Measurements from ENCODE around the gene TMEM183A.

The TMEM183A gene

DNA sequence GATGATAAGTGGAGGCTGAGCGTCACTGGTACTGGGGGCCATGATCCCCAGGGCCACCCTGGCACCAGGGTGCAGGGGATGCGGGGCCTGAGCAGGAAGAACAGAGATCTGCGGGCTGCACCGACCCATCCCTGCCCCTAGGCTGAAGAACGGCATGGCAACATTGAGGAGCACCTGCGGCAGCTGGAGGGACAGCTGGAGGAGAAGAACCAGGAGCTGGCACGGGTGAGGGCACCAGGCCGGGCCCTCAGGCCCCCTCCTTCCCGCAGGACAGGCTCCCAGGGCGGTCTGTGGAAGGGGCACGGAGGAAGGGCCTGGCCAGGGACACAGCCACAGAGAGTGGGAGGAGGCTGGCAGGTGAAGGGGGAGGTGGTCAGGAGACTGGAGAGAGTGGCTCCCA lies 40.9 kb downstream of the TMEM183A start:
- no peak for DNase-seq

DNA sequence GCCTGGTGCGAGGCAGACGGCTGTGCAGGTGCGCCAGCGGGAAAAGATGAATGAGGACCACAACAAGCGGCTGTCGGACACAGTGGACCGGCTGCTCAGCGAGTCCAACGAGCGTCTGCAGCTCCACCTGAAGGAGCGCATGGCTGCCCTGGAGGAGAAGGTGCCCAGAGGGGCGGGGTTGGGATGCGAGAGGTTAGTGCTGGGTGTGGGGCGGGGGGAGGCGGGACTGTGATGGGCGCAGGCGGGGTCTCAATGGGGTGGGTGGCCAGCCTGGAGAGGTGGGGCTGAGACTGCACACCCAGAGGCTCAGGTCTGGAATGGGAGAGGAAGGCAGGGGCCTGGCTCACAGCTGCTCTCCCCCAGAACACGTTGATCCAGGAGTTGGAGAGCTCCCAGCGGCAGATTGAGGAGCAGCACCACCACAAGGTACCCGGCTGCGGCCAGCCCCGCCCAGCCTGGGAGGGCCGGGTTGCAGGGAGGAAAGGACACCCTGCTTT lies 41.4 kb downstream of the TMEM183A start:
- DNase-seq, result no peak

- no peak for DNase-seq
Observed at GRCh38 chr1:203049077-203049476, 41.9 kb downstream of the TMEM183A start.

GRCh38 chr1:203049576-203050180 lies 42.5 kb downstream of the TMEM183A start:
- no peak for DNase-seq

DNA sequence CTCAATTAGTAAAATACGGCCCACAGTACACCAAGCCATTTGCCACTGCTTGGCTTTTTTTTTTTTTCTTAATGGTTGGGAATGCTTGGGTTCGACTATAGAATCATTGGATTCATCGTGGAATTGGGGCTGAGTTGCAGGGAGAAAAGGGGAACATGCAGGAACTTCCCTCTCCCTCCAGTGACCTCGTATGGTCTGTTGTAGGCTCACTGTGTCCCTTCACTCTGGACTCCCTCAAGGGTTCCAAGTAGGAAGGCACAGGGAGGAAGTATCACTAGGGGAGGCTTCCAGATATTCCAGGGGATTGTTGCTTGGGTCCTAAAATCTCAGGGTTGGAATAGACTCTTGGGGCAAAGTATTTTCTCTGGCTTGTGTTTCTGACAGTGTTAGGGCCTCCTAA lies 43.7 kb downstream of the TMEM183A start:
- no peak for DNase-seq

GRCh38 chr1:203051841-203052324 lies 44.7 kb downstream of the TMEM183A start:
- DNase-seq, result no peak

DNA sequence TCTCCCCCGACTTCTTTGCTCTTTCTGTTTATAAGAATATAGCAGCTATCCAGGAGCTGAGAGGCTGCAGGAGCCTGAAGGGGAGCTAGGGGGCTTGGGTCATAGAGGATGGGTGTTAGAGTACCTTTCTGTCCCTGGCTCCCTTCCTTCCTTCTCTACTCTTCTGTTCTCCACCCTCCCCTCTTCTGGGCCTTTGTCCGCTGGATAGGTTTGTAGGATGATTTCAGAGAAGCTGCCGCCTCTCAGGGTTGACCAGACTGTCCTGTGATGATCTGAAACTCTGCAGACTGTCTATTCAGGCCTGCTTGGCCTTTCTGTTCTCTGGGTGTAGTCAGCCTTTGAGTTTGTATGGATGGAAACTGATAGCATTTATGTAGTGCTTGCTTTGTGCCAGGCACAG lies 45.4 kb downstream of the TMEM183A start:
- no peak for DNase-seq

GRCh38 chr1:203054184-203054583 lies 47.0 kb downstream of the TMEM183A start:
- no peak for DNase-seq

DNA sequence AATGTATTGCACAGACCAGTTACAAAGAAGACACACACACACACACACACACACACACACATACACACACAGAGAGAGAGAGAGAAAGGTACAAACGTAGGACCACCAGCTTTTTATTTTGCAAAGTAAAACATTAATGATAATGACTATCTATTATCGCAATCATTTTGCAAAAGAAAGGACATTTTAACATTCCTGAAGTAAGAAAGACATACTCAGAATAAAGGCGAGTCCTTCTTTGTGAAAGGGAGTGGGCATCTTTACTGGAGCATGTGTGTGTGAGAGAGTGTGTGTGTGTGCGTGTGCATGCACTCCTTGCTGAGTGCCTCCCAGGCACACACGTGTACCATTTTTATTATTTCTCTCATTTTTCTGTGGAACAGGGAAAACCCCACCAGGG lies 47.5 kb downstream of the TMEM183A start:
- DNase-seq, result no peak

DNA sequence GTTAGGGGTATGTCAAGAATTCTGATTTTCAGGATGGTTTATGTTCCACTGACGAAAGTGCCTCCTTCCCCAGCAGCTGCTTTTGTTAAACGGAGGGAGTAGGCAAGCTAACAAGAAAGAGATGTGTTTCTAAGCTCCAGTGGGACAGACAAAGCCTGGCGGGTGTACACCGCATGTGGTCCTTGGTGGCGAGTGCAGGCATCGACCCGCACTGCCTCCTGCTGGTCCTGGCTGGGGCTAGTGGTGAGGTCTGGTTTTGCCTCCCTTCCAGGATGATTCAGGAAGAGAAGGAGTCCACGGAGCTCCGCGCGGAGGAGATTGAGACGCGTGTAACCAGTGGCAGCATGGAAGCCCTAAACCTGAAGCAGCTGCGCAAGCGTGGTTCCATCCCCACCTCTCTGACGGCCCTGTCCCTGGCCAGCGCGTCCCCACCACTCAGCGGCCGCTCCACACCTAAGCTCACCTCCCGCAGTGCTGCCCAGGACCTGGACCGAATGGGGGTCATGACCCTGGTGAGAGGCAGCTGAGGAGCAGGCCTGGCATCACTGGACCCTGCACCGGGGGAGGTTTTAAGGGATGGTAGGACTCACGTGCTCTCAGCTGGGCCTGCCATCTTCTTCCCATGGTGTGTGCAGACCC lies 48.1 kb downstream of the TMEM183A start:
- DNase-seq, result no peak

DNA sequence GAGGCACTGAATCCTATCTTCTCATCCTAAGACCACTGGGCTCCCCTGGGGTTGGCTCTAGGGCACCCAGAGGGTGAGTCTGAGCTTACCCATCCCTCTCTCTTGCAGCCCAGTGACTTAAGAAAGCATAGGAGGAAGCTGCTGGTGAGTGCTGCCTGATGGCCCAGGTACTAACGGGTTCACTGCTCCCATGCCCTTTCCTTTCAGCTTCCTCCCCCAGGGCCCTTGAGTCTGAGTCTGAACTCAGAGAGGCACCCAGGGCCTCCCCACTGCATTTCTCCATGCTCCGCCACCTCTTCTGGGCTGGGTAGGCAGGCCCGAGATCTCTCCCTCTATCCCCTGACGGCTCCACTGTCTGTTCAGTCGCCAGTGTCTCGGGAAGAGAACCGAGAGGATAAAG lies 48.8 kb downstream of the TMEM183A start:
- DNase-seq, result no peak

GRCh38 chr1:203056516-203056915 lies 49.3 kb downstream of the TMEM183A start:
- DNase-seq, result no peak

GRCh38 chr1:203057911-203058675 lies 50.9 kb downstream of the TMEM183A start:
- DNase-seq, result no peak

- DNase-seq, result no peak
Observed at GRCh38 chr1:203058676-203058935, 51.4 kb downstream of the TMEM183A start.

- no peak for DNase-seq
Observed at GRCh38 chr1:203059485-203059884, 52.3 kb downstream of the TMEM183A start.

- no peak for DNase-seq
Observed at GRCh38 chr1:203060115-203060514, 52.9 kb downstream of the TMEM183A start.

DNA sequence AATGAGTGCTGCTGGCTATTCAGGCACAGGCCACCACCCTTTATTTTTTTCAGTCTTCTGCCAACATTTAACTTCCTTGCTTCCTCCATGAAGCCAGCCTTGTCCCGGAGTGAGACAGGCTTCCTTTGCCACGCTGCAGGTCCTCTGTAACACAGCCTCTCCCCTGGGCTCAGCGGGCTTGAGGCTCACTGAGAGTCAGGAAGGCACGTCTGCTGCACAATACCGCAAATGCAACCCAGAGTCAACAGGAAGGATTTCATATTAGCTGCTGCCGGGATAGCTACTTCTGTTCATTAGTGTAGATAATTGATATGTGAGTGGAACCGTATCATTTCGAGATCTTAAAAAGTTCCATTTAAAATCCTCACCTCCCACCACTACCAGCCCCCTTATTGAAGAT lies 56.1 kb downstream of the TMEM183A start:
- no peak for DNase-seq

DNA sequence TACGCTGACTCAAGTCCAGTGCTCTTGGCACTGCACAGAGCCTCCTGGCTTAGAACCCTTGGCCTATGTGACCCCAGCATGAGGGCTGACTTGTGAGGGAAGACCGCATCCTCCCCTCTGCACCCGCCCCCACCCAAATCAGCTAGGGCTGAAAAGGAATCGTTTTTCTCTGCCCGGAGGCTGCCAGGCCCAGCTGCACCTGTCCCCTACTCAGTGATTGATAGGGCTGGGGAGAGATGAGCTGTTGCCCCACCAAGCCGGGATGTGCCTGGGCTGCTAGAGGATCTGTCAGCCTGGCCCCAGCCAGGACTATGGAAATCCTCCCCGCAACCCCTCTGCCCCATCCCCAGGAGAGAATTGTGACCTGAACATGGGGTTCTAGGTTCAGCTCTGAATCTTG lies 58.0 kb downstream of the TMEM183A start:
- no peak for DNase-seq

GRCh38 chr1:203065986-203066385 lies 58.8 kb downstream of the TMEM183A start:
- DNase-seq, result no peak

DNA sequence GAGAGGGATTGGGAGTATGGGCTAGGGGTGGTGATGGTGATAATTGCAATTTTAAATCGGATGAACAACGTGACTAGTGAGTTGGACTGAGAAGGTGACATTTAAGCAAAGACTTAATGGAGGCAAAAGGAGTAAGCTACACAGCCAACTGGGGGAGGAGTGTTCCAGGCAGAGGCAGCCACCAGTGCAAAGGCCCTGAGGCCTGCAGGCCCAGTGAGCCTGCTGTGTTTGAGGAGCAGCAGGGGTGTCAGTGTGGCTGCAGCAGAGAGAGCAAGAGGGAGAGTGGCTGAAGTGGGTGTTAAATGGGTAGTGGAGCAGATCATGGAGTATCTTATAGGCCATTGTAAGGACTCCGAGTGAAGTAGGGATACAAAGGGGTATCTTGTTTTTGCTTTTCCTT lies 59.8 kb downstream of the TMEM183A start:
- DNase-seq, result no peak

DNA sequence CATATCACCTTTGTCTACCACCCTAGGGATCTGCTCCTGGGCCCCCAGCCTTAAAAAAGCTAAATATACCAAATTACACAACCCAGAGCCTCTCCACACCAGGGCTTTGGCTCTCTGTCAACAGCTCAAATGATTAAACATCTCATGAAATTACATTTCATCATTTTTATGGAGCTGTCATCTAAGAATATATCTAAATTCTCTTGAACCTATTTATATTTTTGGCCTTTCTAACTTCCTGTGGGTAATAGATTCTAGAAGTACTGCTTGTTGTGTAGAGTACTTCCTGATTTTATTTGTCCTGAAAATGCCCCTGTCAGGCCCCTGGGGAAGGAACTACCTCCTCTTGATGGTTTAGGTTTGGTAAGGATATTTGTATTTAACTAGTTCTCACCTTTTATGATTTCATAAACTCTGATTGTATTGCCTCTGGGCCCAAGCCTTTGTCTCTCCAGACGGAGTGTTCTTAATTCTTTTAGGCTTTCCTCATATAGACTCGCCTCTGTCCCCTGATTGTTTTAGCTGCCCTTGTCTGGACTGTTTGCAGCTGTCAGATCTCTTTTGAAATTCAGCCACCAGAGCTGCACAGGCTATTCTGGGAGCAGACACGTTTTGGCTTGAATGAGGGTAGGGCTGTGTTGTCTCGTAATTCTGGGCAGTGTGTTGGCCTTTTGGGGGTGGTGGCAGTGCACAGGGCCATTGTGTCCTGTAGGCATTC lies 62.0 kb downstream of the TMEM183A start:
- DNase-seq, result no peak

- no peak for DNase-seq
Observed at GRCh38 chr1:203072002-203072602, 64.9 kb downstream of the TMEM183A start.

DNA sequence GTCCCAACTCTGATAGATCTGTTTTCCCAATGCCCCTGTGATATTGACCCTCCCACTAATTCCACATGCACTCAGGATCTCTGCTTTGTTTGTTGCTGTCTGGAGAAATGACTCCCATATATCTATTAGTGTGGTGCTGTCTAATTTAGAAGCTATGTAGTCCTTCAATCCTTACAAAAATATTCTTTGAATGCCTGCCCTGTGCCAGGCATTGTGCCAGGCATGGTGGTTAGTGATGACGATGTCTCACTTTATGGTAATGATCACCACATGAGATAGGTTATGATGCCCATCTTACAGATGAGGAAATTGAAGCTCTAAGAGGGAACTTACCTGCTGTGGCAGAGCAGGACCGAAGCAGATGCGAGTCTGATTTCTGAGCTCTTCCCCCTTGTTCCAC lies 65.7 kb downstream of the TMEM183A start:
- no peak for DNase-seq

Data from KG1 (cell line).